ENCODE results near the gene KIRREL3. TPM values are rescaled to one million over a fixed set of nuclear protein-coding genes. Genes with fewer than 3 reads are reported as not detected.

KIRREL3 gene
- total and polyA plus RNA-seq, 10 donors: 0.50 to 5.4 (median 2.0) TPM

- Histone ChIP-seq H3K9me3 (no peaks in the 10 kb centered on the region), H3K36me3 (no peaks in the 10 kb centered on the region), H3K4me3 (no peak overlapping the region), H3K4me1 (no peaks in the 10 kb centered on the region), H3K27ac (no peak overlapping the region), H3K27me3 (replicated peaks in 1 of 7) (peaks cover 0 to 16% (median 0%) of the 10 kb centered on the region in 7 donors)
- 47 to 60% (median 51%) methylated on average over 11 of the region's 11 CpGs for WGBS, 5 donors
- intact Hi-C loops (cut with DNase I; ENCODE audit: low total_unique reads): no loop called here
- no peak for DNase-seq
- TF ChIP-seq CTCF (IDR thresholded peaks at IDR 0.05 in 8 of 11, conservative IDR thresholded peaks at IDR 0.05 in 3 of 11) (no peak), POLR2A (IDR thresholded peaks at IDR 0.05) (no peak), POLR2AphosphoS5 (IDR thresholded peaks at IDR 0.05) (no peak)
Measured at GRCh38 chr11:126573325-126573978, 427.1 kb downstream of the KIRREL3 start.

GRCh38 chr11:126570489-126570888, 430.1 kb downstream of the KIRREL3 start:
- TF ChIP-seq CTCF (IDR thresholded peaks at IDR 0.05 in 8 of 11, conservative IDR thresholded peaks at IDR 0.05 in 3 of 11): no peak
- TF ChIP-seq POLR2A (IDR thresholded peaks at IDR 0.05): no peak
- no peak for TF ChIP-seq POLR2AphosphoS5 (IDR thresholded peaks at IDR 0.05)
- H3K4me1 ChIP-seq: no peaks in the 10 kb centered on the region
- DNase-seq: no peak
- H3K9me3 ChIP-seq: no peaks in the 10 kb centered on the region
- WGBS, 5 donors: 71 to 88% (median 78%) methylated on average over 5 of the region's 5 CpGs
- no peak overlapping the region for H3K4me3 ChIP-seq
- H3K36me3 ChIP-seq: no peaks in the 10 kb centered on the region
- no peak overlapping the region for H3K27ac ChIP-seq
- peaks cover 0 to 23% (median 0%) of the 10 kb centered on the region in 7 donors for H3K27me3 ChIP-seq (replicated peaks in 1 of 7)
- intact Hi-C loops (cut with DNase I; ENCODE audit: low total_unique reads): no loop called here

- Histone ChIP-seq H3K4me1 (no peaks in the 10 kb centered on the region), H3K27ac (no peak overlapping the region), H3K27me3 (replicated peaks in 1 of 7) (peaks cover 0 to 44% (median 0%) of the 10 kb centered on the region in 7 donors), H3K36me3 (no peaks in the 10 kb centered on the region), H3K9me3 (no peaks in the 10 kb centered on the region), H3K4me3 (no peak overlapping the region)
- DNase-seq: no peak
- WGBS, 5 donors: 45 to 70% (median 52%) methylated on average over 4 of the region's 4 CpGs
- no peak for TF ChIP-seq POLR2A (IDR thresholded peaks at IDR 0.05)
- no peak for TF ChIP-seq POLR2AphosphoS5 (IDR thresholded peaks at IDR 0.05)
- TF ChIP-seq CTCF (IDR thresholded peaks at IDR 0.05 in 8 of 11, conservative IDR thresholded peaks at IDR 0.05 in 3 of 11): no peak
- intact Hi-C loops (cut with DNase I; ENCODE audit: low total_unique reads): no loop called here
Measured at GRCh38 chr11:126567419-126567818, 433.2 kb downstream of the KIRREL3 start.

- Histone ChIP-seq H3K27me3 (replicated peaks in 1 of 7) (peaks cover 0 to 42% (median 0%) of the 10 kb centered on the region in 7 donors), H3K4me3 (no peak overlapping the region), H3K9me3 (no peaks in the 10 kb centered on the region), H3K36me3 (no peaks in the 10 kb centered on the region), H3K27ac (no peak overlapping the region), H3K4me1 (no peaks in the 10 kb centered on the region)
- intact Hi-C loops (cut with DNase I; ENCODE audit: low total_unique reads): no loop called here
- WGBS, 5 donors: 10 to 24% (median 19%) methylated on average over 9 of the region's 9 CpGs
- no peak for DNase-seq
- no peak for TF ChIP-seq POLR2A (IDR thresholded peaks at IDR 0.05)
- no peak for TF ChIP-seq CTCF (IDR thresholded peaks at IDR 0.05 in 8 of 11, conservative IDR thresholded peaks at IDR 0.05 in 3 of 11)
- TF ChIP-seq POLR2AphosphoS5 (IDR thresholded peaks at IDR 0.05): no peak
Measured at GRCh38 chr11:126564566-126564965, 436.0 kb downstream of the KIRREL3 start.
